ENCODE data around the gene ABHD11.

DNA sequence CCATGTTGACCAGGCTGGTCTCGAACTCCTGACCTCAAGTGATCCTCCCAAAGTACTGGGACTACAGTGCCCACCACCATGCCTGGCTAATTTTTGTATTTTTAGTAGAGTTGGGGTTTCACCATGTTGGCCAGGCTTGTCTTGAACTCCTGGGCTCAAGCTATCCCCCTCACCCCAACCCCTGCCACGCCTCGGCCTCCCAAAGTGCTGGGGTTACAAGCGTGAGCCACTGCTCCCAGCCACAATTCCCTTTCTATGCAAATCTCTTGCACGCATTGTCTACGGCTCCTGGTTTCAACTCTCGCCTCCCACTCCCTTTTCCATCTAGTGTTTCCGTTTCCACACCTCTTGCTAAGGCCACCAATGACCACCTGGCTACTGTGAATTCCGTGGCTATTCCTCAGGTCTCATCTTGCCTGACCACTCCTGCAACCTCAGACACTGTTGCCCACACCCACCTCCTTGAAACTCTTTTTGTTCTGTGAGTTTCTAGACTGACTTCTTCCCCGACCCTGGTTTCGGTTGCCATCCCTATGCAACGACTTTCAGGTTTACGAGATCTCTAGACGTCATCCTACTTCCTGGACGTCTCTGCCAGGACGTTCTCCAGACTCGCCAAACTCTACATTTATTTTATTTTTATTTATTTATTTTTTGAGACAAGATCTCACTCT, 28.1 kb upstream of the ABHD11 start:
- TF ChIP-seq POLR2A (IDR thresholded peaks at IDR 0.05) = no peak
- TF ChIP-seq, protein P1, sequence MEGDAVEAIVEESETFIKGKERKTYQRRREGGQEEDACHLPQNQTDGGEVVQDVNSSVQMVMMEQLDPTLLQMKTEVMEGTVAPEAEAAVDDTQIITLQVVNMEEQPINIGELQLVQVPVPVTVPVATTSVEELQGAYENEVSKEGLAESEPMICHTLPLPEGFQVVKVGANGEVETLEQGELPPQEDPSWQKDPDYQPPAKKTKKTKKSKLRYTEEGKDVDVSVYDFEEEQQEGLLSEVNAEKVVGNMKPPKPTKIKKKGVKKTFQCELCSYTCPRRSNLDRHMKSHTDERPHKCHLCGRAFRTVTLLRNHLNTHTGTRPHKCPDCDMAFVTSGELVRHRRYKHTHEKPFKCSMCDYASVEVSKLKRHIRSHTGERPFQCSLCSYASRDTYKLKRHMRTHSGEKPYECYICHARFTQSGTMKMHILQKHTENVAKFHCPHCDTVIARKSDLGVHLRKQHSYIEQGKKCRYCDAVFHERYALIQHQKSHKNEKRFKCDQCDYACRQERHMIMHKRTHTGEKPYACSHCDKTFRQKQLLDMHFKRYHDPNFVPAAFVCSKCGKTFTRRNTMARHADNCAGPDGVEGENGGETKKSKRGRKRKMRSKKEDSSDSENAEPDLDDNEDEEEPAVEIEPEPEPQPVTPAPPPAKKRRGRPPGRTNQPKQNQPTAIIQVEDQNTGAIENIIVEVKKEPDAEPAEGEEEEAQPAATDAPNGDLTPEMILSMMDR (IDR thresholded peaks at IDR 0.05) = no peak

All from body of pancreas (tissue), 4 donors.